C4-2B (cell line): ENCODE measurements around the gene PGGT1B.

Source experiments
- ZFX ChIP-seq: fragments of 450-650 bp; IDR thresholded peaks from 2 replicates; pipeline ENCODE4 v1.6.1; 2017
- TF ChIP-seq, protein P1 (sequence below): fragments of 450-650 bp; conservative IDR thresholded peaks from 2 replicates; pipeline ENCODE4 v1.5.1; 2017; ENCODE audit warnings: mild to moderate bottlenecking

DNA sequence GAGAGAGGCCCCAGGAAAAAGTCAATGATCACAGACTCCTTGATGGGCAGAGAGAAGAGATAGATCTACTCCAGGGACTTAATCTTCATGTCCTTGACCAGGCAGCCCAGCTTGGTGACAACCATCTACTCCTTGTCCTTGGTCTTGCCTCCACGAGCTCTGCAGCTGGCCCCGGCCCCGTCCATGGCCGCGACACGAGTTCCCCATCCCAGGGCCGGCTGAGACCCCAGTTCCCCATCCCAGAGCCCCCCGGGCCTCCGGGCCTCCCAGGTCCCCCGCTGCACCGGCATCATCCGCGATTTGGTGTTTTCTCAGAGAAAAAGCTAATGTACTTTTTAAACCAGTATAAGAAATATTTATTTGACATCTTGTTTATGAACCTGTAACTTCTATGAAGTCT, 2.5 kb upstream of the PGGT1B start:
- TF ChIP-seq, protein P1, sequence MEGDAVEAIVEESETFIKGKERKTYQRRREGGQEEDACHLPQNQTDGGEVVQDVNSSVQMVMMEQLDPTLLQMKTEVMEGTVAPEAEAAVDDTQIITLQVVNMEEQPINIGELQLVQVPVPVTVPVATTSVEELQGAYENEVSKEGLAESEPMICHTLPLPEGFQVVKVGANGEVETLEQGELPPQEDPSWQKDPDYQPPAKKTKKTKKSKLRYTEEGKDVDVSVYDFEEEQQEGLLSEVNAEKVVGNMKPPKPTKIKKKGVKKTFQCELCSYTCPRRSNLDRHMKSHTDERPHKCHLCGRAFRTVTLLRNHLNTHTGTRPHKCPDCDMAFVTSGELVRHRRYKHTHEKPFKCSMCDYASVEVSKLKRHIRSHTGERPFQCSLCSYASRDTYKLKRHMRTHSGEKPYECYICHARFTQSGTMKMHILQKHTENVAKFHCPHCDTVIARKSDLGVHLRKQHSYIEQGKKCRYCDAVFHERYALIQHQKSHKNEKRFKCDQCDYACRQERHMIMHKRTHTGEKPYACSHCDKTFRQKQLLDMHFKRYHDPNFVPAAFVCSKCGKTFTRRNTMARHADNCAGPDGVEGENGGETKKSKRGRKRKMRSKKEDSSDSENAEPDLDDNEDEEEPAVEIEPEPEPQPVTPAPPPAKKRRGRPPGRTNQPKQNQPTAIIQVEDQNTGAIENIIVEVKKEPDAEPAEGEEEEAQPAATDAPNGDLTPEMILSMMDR = no peak
- no peak for TF ChIP-seq ZFX
